ENCODE results near the gene WARS2.
A peak's percentile ranks its signal among the peaks of the same experiment; 100 is the strongest.

The WARS2 gene

DNA sequence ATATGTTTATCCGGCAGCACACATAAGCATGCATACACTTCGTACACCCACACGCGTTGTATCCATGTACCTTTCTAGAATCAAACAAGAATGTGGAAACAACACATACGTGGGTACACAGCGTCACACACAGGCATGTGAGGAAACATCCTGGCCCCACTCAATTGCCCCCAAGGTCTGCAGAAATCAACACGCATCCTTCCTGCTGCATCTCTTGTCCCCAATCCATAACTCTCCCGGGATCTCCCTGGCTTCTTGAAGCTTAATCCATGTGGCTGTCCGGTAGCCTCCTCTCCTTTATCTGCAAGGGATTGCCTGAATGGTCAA lies 146.8 kb downstream of the WARS2 start:
- TF ChIP-seq YY1 (IDR thresholded peaks at IDR 0.05; ENCODE audit: insufficient read depth, insufficient read length) (no peak), SUZ12 (IDR thresholded peaks at IDR 0.05; ENCODE audit: extremely low read depth, insufficient read depth, insufficient read length) (no peak), ZNF274 (IDR thresholded peaks at IDR 0.05; ENCODE audit: low read depth, low read length) (no peak)
- H3K4me1 ChIP-seq (ENCODE audit: insufficient read depth, insufficient read length) = peaks cover 7% of the 10 kb centered on the region
- no peaks in the 10 kb centered on the region for H3K9me3 ChIP-seq (ENCODE audit: insufficient read depth, low read length)
- no peaks in the 10 kb centered on the region for H3K36me3 ChIP-seq (ENCODE audit: insufficient read depth, insufficient read length, low read length)
- no peak overlapping the region for H3K4me3 ChIP-seq (ENCODE audit: insufficient read length, low read depth)
- DNase-seq (ENCODE audit: low read depth, low spot score) = no peak
- no peak overlapping the region for H3K9ac ChIP-seq (ENCODE audit: insufficient read length, low read depth)
- peaks cover 30% of the 10 kb centered on the region for H3K27me3 ChIP-seq (ENCODE audit: insufficient read depth, insufficient read length)

GRCh38 chr1:118992868-118993699 lies 147.4 kb downstream of the WARS2 start:
- TF ChIP-seq YY1 (IDR thresholded peaks at IDR 0.05; ENCODE audit: insufficient read depth, insufficient read length) (no peak), ZNF274 (IDR thresholded peaks at IDR 0.05; ENCODE audit: low read depth, low read length) (no peak), SUZ12 (IDR thresholded peaks at IDR 0.05; ENCODE audit: extremely low read depth, insufficient read depth, insufficient read length) (no peak)
- H3K4me3 ChIP-seq (ENCODE audit: insufficient read length, low read depth) = no peak overlapping the region
- H3K36me3 ChIP-seq (ENCODE audit: insufficient read depth, insufficient read length, low read length) = no peaks in the 10 kb centered on the region
- no peak for DNase-seq (ENCODE audit: low read depth, low spot score)
- peaks cover 32% of the 10 kb centered on the region for H3K27me3 ChIP-seq (ENCODE audit: insufficient read depth, insufficient read length)
- H3K9me3 ChIP-seq (ENCODE audit: insufficient read depth, low read length) = no peaks in the 10 kb centered on the region
- H3K9ac ChIP-seq (ENCODE audit: insufficient read length, low read depth) = no peak overlapping the region
- H3K4me1 ChIP-seq (ENCODE audit: insufficient read depth, insufficient read length) = peaks cover 7% of the 10 kb centered on the region

GRCh38 chr1:118992237-118992825 lies 148.1 kb downstream of the WARS2 start:
- Histone ChIP-seq H3K9me3 (ENCODE audit: insufficient read depth, low read length) (no peaks in the 10 kb centered on the region), H3K4me3 (ENCODE audit: insufficient read length, low read depth) (no peak overlapping the region), H3K9ac (ENCODE audit: insufficient read length, low read depth) (no peak overlapping the region), H3K36me3 (ENCODE audit: insufficient read depth, insufficient read length, low read length) (no peaks in the 10 kb centered on the region), H3K27me3 (ENCODE audit: insufficient read depth, insufficient read length) (peaks cover 39% of the 10 kb centered on the region), H3K4me1 (ENCODE audit: insufficient read depth, insufficient read length) (peaks cover 5% of the 10 kb centered on the region)
- TF ChIP-seq YY1 (IDR thresholded peaks at IDR 0.05; ENCODE audit: insufficient read depth, insufficient read length) (no peak), ZNF274 (IDR thresholded peaks at IDR 0.05; ENCODE audit: low read depth, low read length) (no peak), SUZ12 (IDR thresholded peaks at IDR 0.05; ENCODE audit: extremely low read depth, insufficient read depth, insufficient read length) (no peak)
- no peak for DNase-seq (ENCODE audit: low read depth, low spot score)

- H3K4me3 ChIP-seq (ENCODE audit: insufficient read length, low read depth) = no peak overlapping the region
- no peak for DNase-seq (ENCODE audit: low read depth, low spot score)
- H3K9me3 ChIP-seq (ENCODE audit: insufficient read depth, low read length) = no peaks in the 10 kb centered on the region
- H3K36me3 ChIP-seq (ENCODE audit: insufficient read depth, insufficient read length, low read length) = no peaks in the 10 kb centered on the region
- peaks cover 48% of the 10 kb centered on the region for H3K27me3 ChIP-seq (ENCODE audit: insufficient read depth, insufficient read length)
- peaks cover 5% of the 10 kb centered on the region for H3K4me1 ChIP-seq (ENCODE audit: insufficient read depth, insufficient read length)
- no peak overlapping the region for H3K9ac ChIP-seq (ENCODE audit: insufficient read length, low read depth)
- TF ChIP-seq SUZ12 (IDR thresholded peaks at IDR 0.05; ENCODE audit: extremely low read depth, insufficient read depth, insufficient read length) = no peak
- no peak for TF ChIP-seq YY1 (IDR thresholded peaks at IDR 0.05; ENCODE audit: insufficient read depth, insufficient read length)
- TF ChIP-seq ZNF274 (IDR thresholded peaks at IDR 0.05; ENCODE audit: low read depth, low read length) = no peak
Measured at GRCh38 chr1:118991448-118991847, 149.0 kb downstream of the WARS2 start.

- Histone ChIP-seq H3K9ac (ENCODE audit: insufficient read length, low read depth) (peak overlapping the region; percentile 76), H3K9me3 (ENCODE audit: insufficient read depth, low read length) (0 out of 2 replicates have a peak, but pooled peaks cover 3% of the 10 kb centered on the region), H3K4me1 (ENCODE audit: insufficient read depth, insufficient read length) (peaks cover 5% of the 10 kb centered on the region), H3K27me3 (ENCODE audit: insufficient read depth, insufficient read length) (peaks cover 50% of the 10 kb centered on the region), H3K36me3 (ENCODE audit: insufficient read depth, insufficient read length, low read length) (no peaks in the 10 kb centered on the region), H3K4me3 (ENCODE audit: insufficient read length, low read depth) (no peak overlapping the region)
- TF ChIP-seq YY1 (IDR thresholded peaks at IDR 0.05; ENCODE audit: insufficient read depth, insufficient read length) (no peak), ZNF274 (IDR thresholded peaks at IDR 0.05; ENCODE audit: low read depth, low read length) (no peak), SUZ12 (IDR thresholded peaks at IDR 0.05; ENCODE audit: extremely low read depth, insufficient read depth, insufficient read length) (no peak)
- no peak for DNase-seq (ENCODE audit: low read depth, low spot score)
Measured at GRCh38 chr1:118990513-118991152, 149.8 kb downstream of the WARS2 start.

DNA sequence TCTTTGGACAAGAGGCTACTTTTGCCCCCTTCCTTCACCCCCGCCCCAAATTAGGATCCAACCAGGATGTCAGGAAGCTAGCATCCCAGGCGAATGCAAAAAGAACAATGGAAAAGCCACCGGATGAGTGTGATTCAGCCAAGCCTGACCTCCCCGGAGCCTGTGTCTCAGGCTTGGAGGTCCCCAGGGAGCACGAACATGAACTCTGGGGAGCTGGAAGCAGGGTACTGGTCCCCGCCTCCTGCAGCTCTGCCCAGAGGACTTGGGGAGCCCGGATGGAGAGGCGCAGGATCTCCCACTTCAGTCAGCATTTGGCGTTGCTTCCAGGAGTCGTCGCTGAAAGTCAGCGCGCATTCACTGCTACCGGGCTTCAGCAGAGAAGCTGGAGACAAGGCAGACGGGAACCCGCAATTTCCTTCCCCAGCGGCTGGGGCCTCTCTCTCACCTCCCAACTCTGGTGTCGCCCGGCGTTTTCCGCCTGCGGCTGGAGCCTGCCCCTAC lies 150.5 kb downstream of the WARS2 start:
- peak overlapping the region; percentile 76 for H3K9ac ChIP-seq (ENCODE audit: insufficient read length, low read depth)
- TF ChIP-seq YY1 (IDR thresholded peaks at IDR 0.05; ENCODE audit: insufficient read depth, insufficient read length) = no peak
- TF ChIP-seq ZNF274 (IDR thresholded peaks at IDR 0.05; ENCODE audit: low read depth, low read length) = no peak
- TF ChIP-seq SUZ12 (IDR thresholded peaks at IDR 0.05; ENCODE audit: extremely low read depth, insufficient read depth, insufficient read length) = no peak
- peaks cover 10% of the 10 kb centered on the region; the same call in 1 of the 2 replicates for H3K9me3 ChIP-seq (ENCODE audit: insufficient read depth, low read length)
- DNase-seq (ENCODE audit: low read depth, low spot score) = no peak
- peak overlapping the region; percentile 73 for H3K4me3 ChIP-seq (ENCODE audit: insufficient read length, low read depth)
- H3K27me3 ChIP-seq (ENCODE audit: insufficient read depth, insufficient read length) = peaks cover 50% of the 10 kb centered on the region
- no peaks in the 10 kb centered on the region for H3K36me3 ChIP-seq (ENCODE audit: insufficient read depth, insufficient read length, low read length)
- peaks cover 5% of the 10 kb centered on the region for H3K4me1 ChIP-seq (ENCODE audit: insufficient read depth, insufficient read length)
